ENCODE measurements around the gene TFF3.

Gene TFF3

GRCh38 chr21:42308161-42308913 lies 6.9 kb downstream of the TFF3 start (continued):
- TF ChIP-seq ZNF280D (tag by site-specific recombination; IDR thresholded peaks at IDR 0.05) (no peak), ZNF501 (tag by site-specific recombination; IDR thresholded peaks at IDR 0.05) (no peak), ZIC2 (tag by site-specific recombination; IDR thresholded peaks at IDR 0.05) (no peak), SCRT1 (tag by site-specific recombination; IDR thresholded peaks at IDR 0.05; ENCODE audit: borderline replicate concordance) (no peak), ZNF148 (tag by site-specific recombination; IDR thresholded peaks at IDR 0.05; ENCODE audit: borderline replicate concordance) (no peak), ZNF404 (tag by site-specific recombination; IDR thresholded peaks at IDR 0.05) (no peak), YY1 (tag by site-specific recombination; IDR thresholded peaks at IDR 0.05) (no peak), ZNF112 (tag by site-specific recombination; IDR thresholded peaks at IDR 0.05) (no peak), ZNF433 (tag by site-specific recombination; IDR thresholded peaks at IDR 0.05; ENCODE audit: low read depth) (no peak)

GRCh38 chr21:42307106-42307505 lies 8.1 kb downstream of the TFF3 start:
- no peak overlapping the region for H3K27ac ChIP-seq (ENCODE audit: extremely low read depth, low read depth, low read length)
- H3K4me3 ChIP-seq (ENCODE audit: low read depth, low read length) = no peak overlapping the region
- no peaks in the 10 kb centered on the region for H3K4me1 ChIP-seq (ENCODE audit: control insufficient read depth, insufficient read depth, low read length)
- H3K9me3 ChIP-seq (ENCODE audit: control insufficient read depth, insufficient read depth, low read depth, low read length) = no peaks in the 10 kb centered on the region
- POLR2A ChIA-PET = no interaction called here
- H3K36me3 ChIP-seq (ENCODE audit: control insufficient read depth in 2 of 2, insufficient read depth in 1 of 2, low read length in 2 of 2) = no peaks in the 10 kb centered on the region
- CTCF ChIA-PET = interaction anchor here (0.9 to 4.8 kb wide), 2 partner anchors 143 kb away, joined by 3 to 35 read pairs; no protein-coding TSS in a partner anchor
- TF ChIP-seq ZNF518A (tag by site-specific recombination; conservative IDR thresholded peaks at IDR 0.05; ENCODE audit: low read depth) = no peak
- no peak for TF ChIP-seq ZNF121 (tag by site-specific recombination; IDR thresholded peaks at IDR 0.05)
- no peak for TF ChIP-seq SCRT1 (tag by site-specific recombination; IDR thresholded peaks at IDR 0.05; ENCODE audit: borderline replicate concordance)
- TF ChIP-seq PRDM2 (tag by site-specific recombination; IDR thresholded peaks at IDR 0.05; ENCODE audit: borderline replicate concordance) = no peak
- TF ChIP-seq ZNF670 (tag by site-specific recombination; IDR thresholded peaks at IDR 0.05; ENCODE audit: low read depth) = no peak
- no peak for TF ChIP-seq ZNF133 (tag by site-specific recombination; IDR thresholded peaks at IDR 0.05)
- no peak for TF ChIP-seq ZNF280D (tag by site-specific recombination; IDR thresholded peaks at IDR 0.05)
